Neural cell (in vitro differentiated cells): Measurements from ENCODE around the gene GPC5.

Source experiments
- EP300 ChIP-seq: fragments of 450-650 bp; conservative IDR thresholded peaks from 2 replicates; pipeline ENCODE4 v1.6.1; 2014; ENCODE audit warnings: antibody characterized with exemption, mild to moderate bottlenecking, moderate library complexity; ENCODE audit not compliant: poor library complexity, severe bottlenecking
- POLR2AphosphoS5 ChIP-seq: IDR thresholded peaks from 2 replicates; pipeline ENCODE4 v1.6.1; 2012
- RAD21 ChIP-seq: fragments of 450-650 bp; conservative IDR thresholded peaks from 2 replicates; pipeline ENCODE4 v1.6.1; 2014; ENCODE audit warnings: antibody characterized with exemption, mild to moderate bottlenecking, moderate library complexity
- SMC3 ChIP-seq: fragments of 450-650 bp; conservative IDR thresholded peaks from 2 replicates; pipeline ENCODE4 v1.6.1; 2014; ENCODE audit warnings: antibody characterized with exemption, mild to moderate bottlenecking, moderate library complexity; ENCODE audit not compliant: poor library complexity
- TF ChIP-seq, protein P1 (sequence below): fragments of 450-650 bp; IDR thresholded peaks from 2 replicates; pipeline ENCODE4 v1.5.1; 2014; ENCODE audit warnings: antibody characterized with exemption, mild to moderate bottlenecking, moderate library complexity; ENCODE audit not compliant: poor library complexity, severe bottlenecking

DNA sequence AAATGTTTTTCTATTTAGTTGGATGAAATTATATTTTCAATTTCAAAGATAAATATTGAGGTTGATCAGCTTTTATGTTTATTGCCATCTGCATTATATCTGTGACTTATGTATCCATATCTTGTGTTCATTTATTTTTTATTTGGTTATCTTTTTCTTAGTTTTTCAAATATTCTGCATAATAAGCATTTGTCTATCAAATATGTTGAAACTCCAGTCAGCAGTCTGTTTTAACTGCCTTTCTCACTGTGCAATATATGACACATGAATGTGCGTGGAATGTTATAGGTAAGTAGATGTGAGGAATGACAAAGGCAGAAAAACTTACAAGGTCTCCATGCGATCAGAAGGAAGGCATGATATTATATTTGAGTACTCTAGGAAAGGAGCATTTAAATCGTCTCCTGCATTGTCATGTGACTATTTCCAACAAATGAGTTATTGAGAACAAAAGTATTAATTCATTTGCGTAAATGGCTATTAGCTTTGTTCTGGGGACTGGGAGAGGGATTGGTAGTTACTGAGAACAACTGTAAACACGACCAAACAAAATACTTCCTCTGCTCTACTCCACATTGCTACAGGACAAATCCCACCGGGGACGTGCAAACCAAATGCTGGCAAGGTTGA, 318.1 kb downstream of the GPC5 start:
- TF ChIP-seq POLR2AphosphoS5 (no peak), RAD21 (no peak), SMC3 (no peak), EP300 (no peak)
- TF ChIP-seq, protein P1, sequence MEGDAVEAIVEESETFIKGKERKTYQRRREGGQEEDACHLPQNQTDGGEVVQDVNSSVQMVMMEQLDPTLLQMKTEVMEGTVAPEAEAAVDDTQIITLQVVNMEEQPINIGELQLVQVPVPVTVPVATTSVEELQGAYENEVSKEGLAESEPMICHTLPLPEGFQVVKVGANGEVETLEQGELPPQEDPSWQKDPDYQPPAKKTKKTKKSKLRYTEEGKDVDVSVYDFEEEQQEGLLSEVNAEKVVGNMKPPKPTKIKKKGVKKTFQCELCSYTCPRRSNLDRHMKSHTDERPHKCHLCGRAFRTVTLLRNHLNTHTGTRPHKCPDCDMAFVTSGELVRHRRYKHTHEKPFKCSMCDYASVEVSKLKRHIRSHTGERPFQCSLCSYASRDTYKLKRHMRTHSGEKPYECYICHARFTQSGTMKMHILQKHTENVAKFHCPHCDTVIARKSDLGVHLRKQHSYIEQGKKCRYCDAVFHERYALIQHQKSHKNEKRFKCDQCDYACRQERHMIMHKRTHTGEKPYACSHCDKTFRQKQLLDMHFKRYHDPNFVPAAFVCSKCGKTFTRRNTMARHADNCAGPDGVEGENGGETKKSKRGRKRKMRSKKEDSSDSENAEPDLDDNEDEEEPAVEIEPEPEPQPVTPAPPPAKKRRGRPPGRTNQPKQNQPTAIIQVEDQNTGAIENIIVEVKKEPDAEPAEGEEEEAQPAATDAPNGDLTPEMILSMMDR = no peak
